Testis (tissue), 2 donors: ENCODE data around the gene PPP6R2.

ENCODE experiments used
- CTCF ChIP-seq, 3 experiments: fragments of 450-650 bp in 2 of 3; fragments of 200-600 bp in 1 of 3; sonication (generic) in 1 of 3; IDR thresholded peaks; one replicate each; pipeline ENCODE4 v1.5.1; 2016 to 2019; ENCODE audit warnings: antibody characterized with exemption in 3 of 3, mild to moderate bottlenecking in 2 of 3, moderate library complexity in 1 of 3
- POLR2A ChIP-seq: fragments of 450-650 bp; IDR thresholded peaks from one replicate; pipeline ENCODE4 v1.6.1; 2017; ENCODE audit warnings: antibody characterized with exemption, mild to moderate bottlenecking, moderate library complexity

GRCh38 chr22:50435291-50436014 is 92.3 kb downstream of the PPP6R2 start:
- TF ChIP-seq CTCF (IDR thresholded peaks at IDR 0.05) (no peak), POLR2A (no peak)
